IgD-negative memory B cell (primary cell): ENCODE results near the gene FAF1. TPM values are rescaled to one million over a fixed set of nuclear protein-coding genes. Genes with fewer than 3 reads are reported as not detected.
A peak's percentile ranks its signal among the peaks of the same experiment; 100 is the strongest.

Source experiments
- H3K27ac Mint-ChIP-seq, 3 donors: one replicate each; pipeline ENCODE4 v1.8.0; 2020 to 2022; ENCODE audit warnings: mild to moderate bottlenecking in 3 of 3, mixed read lengths in 3 of 3, moderate library complexity in 1 of 3
- H3K27me3 Mint-ChIP-seq: one replicate; pipeline ENCODE4 v1.8.0; 2021; ENCODE audit warnings: mixed read lengths
- H3K36me3 Mint-ChIP-seq: one replicate; pipeline ENCODE4 v1.8.0; 2020; ENCODE audit warnings: mild to moderate bottlenecking, mixed read lengths
- H3K4me1 Mint-ChIP-seq, 3 donors: one replicate each; pipeline ENCODE4 v1.8.0; 2020 to 2022; ENCODE audit warnings: mixed read lengths in 3 of 3, mild to moderate bottlenecking in 1 of 3
- H3K4me3 Mint-ChIP-seq, 4 donors: one replicate each; pipeline ENCODE4 v1.8.0; 2020 to 2022; ENCODE audit warnings: mild to moderate bottlenecking in 4 of 4, mixed read lengths in 4 of 4, moderate library complexity in 3 of 4
- H3K9me3 Mint-ChIP-seq, 3 donors: one replicate each; pipeline ENCODE4 v1.8.0; 2020 to 2021; ENCODE audit warnings: mixed read lengths in 3 of 3, mild to moderate bottlenecking in 1 of 3
- polyA plus RNA-seq: library from polyadenylated mRNA; unstranded; fragments of 300-500 nt; fragmentation: Illumina TruSeq; gene quantifications from one replicate; pipeline ENCODE4 v1.2.3, GENCODE V29; 2021

FAF1 gene
- polyA plus RNA-seq, 1 donor from 2014 or later, result 26.3 TPM

- H3K27me3 Mint-ChIP-seq, result no peaks in the 10 kb centered on the region
- H3K4me3 Mint-ChIP-seq, result no peak overlapping the region
- no peaks in the 10 kb centered on the region for H3K36me3 Mint-ChIP-seq
- H3K9me3 Mint-ChIP-seq, result no peaks in the 10 kb centered on the region
- no peaks in the 10 kb centered on the region for H3K4me1 Mint-ChIP-seq
- H3K27ac Mint-ChIP-seq, result no peak overlapping the region
Measured at GRCh38 chr1:50605186-50605875, 354.7 kb downstream of the FAF1 start.

- no peak overlapping the region for H3K4me3 Mint-ChIP-seq
- no peaks in the 10 kb centered on the region for H3K4me1 Mint-ChIP-seq
- no peaks in the 10 kb centered on the region for H3K27me3 Mint-ChIP-seq
- H3K27ac Mint-ChIP-seq, result no peak overlapping the region
- H3K36me3 Mint-ChIP-seq, result no peaks in the 10 kb centered on the region
- no peaks in the 10 kb centered on the region for H3K9me3 Mint-ChIP-seq
Measured at GRCh38 chr1:50604580-50604979, 355.5 kb downstream of the FAF1 start.

- Mint-ChIP-seq H3K36me3 (no peaks in the 10 kb centered on the region), H3K4me3 (no peak overlapping the region), H3K27me3 (no peaks in the 10 kb centered on the region), H3K9me3 (no peaks in the 10 kb centered on the region), H3K27ac (peak overlapping the region in 1 of 3 donors; percentile 40), H3K4me1 (no peaks in the 10 kb centered on the region)
Measured at GRCh38 chr1:50603274-50604271, 356.5 kb downstream of the FAF1 start.

GRCh38 chr1:50599546-50599945, 360.5 kb downstream of the FAF1 start:
- Mint-ChIP-seq H3K9me3 (no peaks in the 10 kb centered on the region), H3K4me3 (no peak overlapping the region), H3K4me1 (no peaks in the 10 kb centered on the region), H3K36me3 (peaks cover 8% of the 10 kb centered on the region), H3K27ac (no peak overlapping the region), H3K27me3 (no peaks in the 10 kb centered on the region)

GRCh38 chr1:50595874-50596273, 364.2 kb downstream of the FAF1 start:
- Mint-ChIP-seq H3K27ac (no peak overlapping the region), H3K36me3 (peaks cover 14% of the 10 kb centered on the region), H3K4me1 (peaks cover 0 to 2% (median 0%) of the 10 kb centered on the region in 3 donors), H3K4me3 (no peak overlapping the region), H3K9me3 (no peaks in the 10 kb centered on the region), H3K27me3 (no peaks in the 10 kb centered on the region)

- peaks cover 22% of the 10 kb centered on the region for H3K36me3 Mint-ChIP-seq
- no peak overlapping the region for H3K27ac Mint-ChIP-seq
- no peak overlapping the region for H3K4me3 Mint-ChIP-seq
- peaks cover 0 to 2% (median 0%) of the 10 kb centered on the region in 3 donors for H3K4me1 Mint-ChIP-seq
- H3K27me3 Mint-ChIP-seq, result no peaks in the 10 kb centered on the region
- no peaks in the 10 kb centered on the region for H3K9me3 Mint-ChIP-seq
Measured at GRCh38 chr1:50593515-50593914, 366.6 kb downstream of the FAF1 start.

GRCh38 chr1:50591598-50591997, 368.5 kb downstream of the FAF1 start:
- Mint-ChIP-seq H3K4me3 (no peak overlapping the region), H3K27ac (peak overlapping the region in 1 of 3 donors; percentile 45), H3K4me1 (peaks cover 0 to 2% (median 0%) of the 10 kb centered on the region in 3 donors), H3K9me3 (no peaks in the 10 kb centered on the region), H3K27me3 (no peaks in the 10 kb centered on the region), H3K36me3 (peaks cover 22% of the 10 kb centered on the region)

GRCh38 chr1:50582346-50582745, 377.7 kb downstream of the FAF1 start:
- H3K4me3 Mint-ChIP-seq, result no peak overlapping the region
- H3K27ac Mint-ChIP-seq, result no peak overlapping the region
- no peaks in the 10 kb centered on the region for H3K4me1 Mint-ChIP-seq
- no peaks in the 10 kb centered on the region for H3K9me3 Mint-ChIP-seq
- no peaks in the 10 kb centered on the region for H3K27me3 Mint-ChIP-seq
- H3K36me3 Mint-ChIP-seq, result peaks cover 8% of the 10 kb centered on the region

GRCh38 chr1:50570066-50570468, 390.0 kb downstream of the FAF1 start:
- no peaks in the 10 kb centered on the region for H3K27me3 Mint-ChIP-seq
- no peaks in the 10 kb centered on the region for H3K4me1 Mint-ChIP-seq
- H3K4me3 Mint-ChIP-seq, result no peak overlapping the region
- peaks cover 9% of the 10 kb centered on the region for H3K36me3 Mint-ChIP-seq
- no peaks in the 10 kb centered on the region for H3K9me3 Mint-ChIP-seq
- H3K27ac Mint-ChIP-seq, result no peak overlapping the region

- H3K36me3 Mint-ChIP-seq, result peaks cover 9% of the 10 kb centered on the region
- H3K4me1 Mint-ChIP-seq, result no peaks in the 10 kb centered on the region
- H3K27ac Mint-ChIP-seq, result no peak overlapping the region
- no peaks in the 10 kb centered on the region for H3K9me3 Mint-ChIP-seq
- no peaks in the 10 kb centered on the region for H3K27me3 Mint-ChIP-seq
- H3K4me3 Mint-ChIP-seq, result no peak overlapping the region
Measured at GRCh38 chr1:50568782-50569181, 391.3 kb downstream of the FAF1 start.

GRCh38 chr1:50566405-50566804, 393.7 kb downstream of the FAF1 start:
- H3K36me3 Mint-ChIP-seq, result peaks cover 16% of the 10 kb centered on the region
- no peak overlapping the region for H3K27ac Mint-ChIP-seq
- H3K4me3 Mint-ChIP-seq, result no peak overlapping the region
- peaks cover 0 to 4% (median 0%) of the 10 kb centered on the region in 3 donors for H3K4me1 Mint-ChIP-seq
- no peaks in the 10 kb centered on the region for H3K27me3 Mint-ChIP-seq
- no peaks in the 10 kb centered on the region for H3K9me3 Mint-ChIP-seq

- H3K27ac Mint-ChIP-seq, result no peak overlapping the region
- no peaks in the 10 kb centered on the region for H3K27me3 Mint-ChIP-seq
- no peaks in the 10 kb centered on the region for H3K9me3 Mint-ChIP-seq
- H3K36me3 Mint-ChIP-seq, result peaks cover 25% of the 10 kb centered on the region
- no peak overlapping the region for H3K4me3 Mint-ChIP-seq
- peaks cover 0 to 5% (median 0%) of the 10 kb centered on the region in 3 donors for H3K4me1 Mint-ChIP-seq
Measured at GRCh38 chr1:50564417-50564816, 395.6 kb downstream of the FAF1 start.

GRCh38 chr1:50562106-50562505, 398.0 kb downstream of the FAF1 start:
- H3K27me3 Mint-ChIP-seq, result no peaks in the 10 kb centered on the region
- no peak overlapping the region for H3K27ac Mint-ChIP-seq
- H3K4me1 Mint-ChIP-seq, result peaks cover 0 to 5% (median 0%) of the 10 kb centered on the region in 3 donors
- H3K9me3 Mint-ChIP-seq, result no peaks in the 10 kb centered on the region
- peaks cover 25% of the 10 kb centered on the region for H3K36me3 Mint-ChIP-seq
- H3K4me3 Mint-ChIP-seq, result no peak overlapping the region

GRCh38 chr1:50559421-50559820, 400.6 kb downstream of the FAF1 start:
- Mint-ChIP-seq H3K4me3 (no peak overlapping the region), H3K27ac (no peak overlapping the region), H3K36me3 (peaks cover 23% of the 10 kb centered on the region)

GRCh38 chr1:50553921-50554320, 406.1 kb downstream of the FAF1 start:
- H3K27ac Mint-ChIP-seq, result no peak overlapping the region
- H3K27me3 Mint-ChIP-seq, result no peaks in the 10 kb centered on the region
- no peak overlapping the region for H3K4me3 Mint-ChIP-seq
- no peaks in the 10 kb centered on the region for H3K9me3 Mint-ChIP-seq
- H3K36me3 Mint-ChIP-seq, result no peaks in the 10 kb centered on the region
- no peaks in the 10 kb centered on the region for H3K4me1 Mint-ChIP-seq

More at GRCh38 chr1:50559421-50559820, 400.6 kb downstream of the FAF1 start:
- Mint-ChIP-seq H3K27me3 (no peaks in the 10 kb centered on the region), H3K9me3 (no peaks in the 10 kb centered on the region), H3K4me1 (peaks cover 0 to 5% (median 0%) of the 10 kb centered on the region in 3 donors)
